Measurements from ENCODE around the gene SEPTIN8.

- TF ChIP-seq CTCF (IDR thresholded peaks at IDR 0.05) (no peak), POLR2A (IDR thresholded peaks at IDR 0.05) (no peak)
Observed at GRCh38 chr5:132759114-132760048, 17.7 kb downstream of the SEPTIN8 start.

Measured in Peyer's patch (tissue), 4 donors.